NCI-H345 (cell line): ENCODE results near the gene DAPK1.

ENCODE experiments used
- DNase-seq: peaks from one replicate; lab custom pipeline; 2025; lab: John Stamatoyannopoulos, UW

DAPK1 gene

GRCh38 chr9:87643778-87644570, 146.3 kb downstream of the DAPK1 start:
- DNase-seq, result no peak

DNA sequence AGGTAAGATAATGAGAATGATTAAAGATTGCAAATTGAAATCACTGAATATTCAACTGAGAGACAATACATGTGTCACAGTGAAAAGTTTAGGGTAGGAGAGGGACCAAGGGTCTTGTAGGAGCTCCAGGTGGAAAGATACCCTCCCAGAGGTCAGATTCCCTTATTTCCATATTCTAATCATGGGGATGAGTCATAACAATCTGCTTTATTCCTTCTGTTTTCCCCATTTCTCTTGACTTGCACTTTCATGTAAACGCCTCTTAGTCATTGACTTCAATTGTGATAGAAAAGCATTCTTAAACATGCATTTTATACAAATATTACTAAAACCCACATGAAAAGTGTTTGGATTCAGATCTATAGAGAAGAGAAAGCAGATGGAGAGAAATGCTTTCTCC, 147.0 kb downstream of the DAPK1 start:
- no peak for DNase-seq

GRCh38 chr9:87646546-87646945, 148.9 kb downstream of the DAPK1 start:
- DNase-seq, result no peak

DNA sequence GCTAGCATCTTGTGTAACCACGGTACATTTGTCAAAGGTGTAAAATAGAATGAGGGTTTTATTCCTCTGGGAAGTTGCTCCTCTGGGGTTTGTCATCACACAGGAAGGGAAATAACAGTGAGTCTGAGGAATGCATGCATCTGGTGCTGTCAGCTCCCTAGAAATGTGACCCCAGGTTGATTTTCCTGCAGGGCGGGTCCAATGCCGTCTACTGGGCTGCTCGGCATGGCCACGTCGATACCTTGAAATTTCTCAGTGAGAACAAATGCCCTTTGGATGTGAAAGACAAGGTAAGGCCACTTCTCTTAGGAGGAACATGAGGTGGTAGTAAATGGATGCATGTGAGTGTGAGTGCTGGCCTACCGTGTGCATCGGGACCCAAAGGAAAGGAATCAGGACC, 149.4 kb downstream of the DAPK1 start:
- DNase-seq, result no peak

DNA sequence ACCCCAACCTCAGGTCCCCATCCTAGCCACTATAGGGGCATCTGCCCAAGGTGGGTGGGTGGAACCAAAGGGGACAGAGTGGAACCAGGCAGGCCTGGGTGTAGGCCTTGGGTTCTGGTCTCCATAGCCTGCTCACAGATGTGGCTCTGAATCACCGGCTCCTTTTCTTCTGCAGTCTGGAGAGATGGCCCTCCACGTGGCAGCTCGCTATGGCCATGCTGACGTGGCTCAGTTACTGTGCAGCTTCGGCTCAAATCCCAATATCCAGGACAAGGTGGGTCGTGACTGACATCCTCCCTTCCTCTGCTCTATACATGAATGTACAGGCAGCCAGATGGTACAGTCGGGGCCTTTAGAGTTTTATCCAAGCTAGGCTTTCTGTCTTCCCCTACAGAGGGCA, 150.9 kb downstream of the DAPK1 start:
- DNase-seq, result no peak

GRCh38 chr9:87650611-87651295, 153.1 kb downstream of the DAPK1 start:
- no peak for DNase-seq

DNA sequence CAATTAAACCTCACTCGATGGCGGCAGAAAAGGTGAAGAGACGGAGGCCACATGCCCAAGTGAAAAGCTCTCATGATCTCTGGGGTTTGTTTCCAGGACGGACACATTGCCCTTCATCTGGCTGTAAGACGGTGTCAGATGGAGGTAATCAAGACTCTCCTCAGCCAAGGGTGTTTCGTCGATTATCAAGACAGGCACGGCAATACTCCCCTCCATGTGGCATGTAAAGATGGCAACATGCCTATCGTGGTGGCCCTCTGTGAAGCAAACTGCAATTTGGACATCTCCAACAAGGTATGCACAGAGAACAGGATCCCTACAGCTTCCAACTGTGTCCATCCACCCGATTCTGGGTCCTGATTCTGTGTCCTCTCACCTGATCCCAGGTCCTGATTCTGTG, 153.8 kb downstream of the DAPK1 start:
- no peak for DNase-seq

GRCh38 chr9:87653941-87654340, 156.3 kb downstream of the DAPK1 start:
- DNase-seq, result no peak

DNA sequence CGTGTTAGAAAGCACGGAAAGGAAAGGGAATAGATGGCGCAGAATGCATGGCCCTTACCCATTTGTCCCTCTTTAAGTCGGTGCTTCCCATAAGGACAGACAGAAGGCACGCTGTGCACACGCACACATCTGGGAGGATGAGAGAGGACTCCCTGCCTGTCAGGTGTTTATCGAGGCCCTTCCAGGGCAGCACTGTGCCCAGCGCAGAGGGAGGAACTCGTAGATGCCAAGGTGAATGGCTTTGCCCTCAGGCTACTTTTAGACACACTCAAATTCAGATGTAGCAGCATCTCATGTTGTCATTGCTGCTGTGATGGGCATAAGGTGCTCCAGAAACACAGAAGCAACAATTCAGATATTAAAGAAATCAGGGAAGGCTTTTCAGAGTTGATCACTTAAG, 158.1 kb downstream of the DAPK1 start:
- no peak for DNase-seq

DNA sequence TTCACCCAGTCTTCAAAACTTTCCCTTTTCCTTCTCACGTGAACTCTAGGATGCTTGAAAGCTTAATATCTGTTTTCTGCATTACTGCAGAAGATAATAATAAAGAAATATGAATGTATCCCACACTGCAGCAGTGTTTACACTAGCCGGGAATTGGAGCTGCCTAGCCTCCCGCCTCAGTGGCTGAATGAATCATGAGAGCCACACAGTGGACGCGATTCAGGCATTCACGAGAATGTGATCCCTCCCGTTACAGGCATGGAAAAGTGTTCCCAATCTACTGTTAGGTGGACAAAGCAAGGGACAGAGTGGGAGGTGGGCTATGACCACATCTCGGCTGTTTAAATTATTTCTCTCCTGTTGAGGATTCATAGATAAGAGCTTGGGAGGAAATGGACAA, 158.8 kb downstream of the DAPK1 start:
- no peak for DNase-seq

- DNase-seq, result no peak
These were observed 159.5 kb downstream of the DAPK1 start for GRCh38 chr9:87657190-87657589.

GRCh38 chr9:87657893-87658292, 160.2 kb downstream of the DAPK1 start:
- no peak for DNase-seq

DNA sequence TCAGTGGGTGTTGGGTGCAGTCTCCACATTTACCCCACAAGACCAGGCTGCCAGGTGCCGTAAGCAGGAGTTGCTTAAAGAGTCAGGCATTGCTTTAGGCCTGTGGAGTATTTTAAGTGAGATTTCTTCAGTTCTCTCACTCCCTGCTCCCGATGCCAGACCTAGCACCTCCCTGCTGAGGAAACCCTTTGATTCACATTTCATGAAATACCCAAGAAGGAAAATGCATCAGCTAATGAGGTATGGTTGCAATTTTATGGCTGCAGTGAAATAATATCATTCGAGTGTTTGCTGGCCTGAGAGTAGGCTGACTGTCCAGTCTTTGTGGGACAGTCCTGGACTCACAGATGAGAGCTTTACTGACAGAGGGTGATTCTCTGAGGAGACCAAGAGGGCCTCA, 160.8 kb downstream of the DAPK1 start:
- no peak for DNase-seq

DNA sequence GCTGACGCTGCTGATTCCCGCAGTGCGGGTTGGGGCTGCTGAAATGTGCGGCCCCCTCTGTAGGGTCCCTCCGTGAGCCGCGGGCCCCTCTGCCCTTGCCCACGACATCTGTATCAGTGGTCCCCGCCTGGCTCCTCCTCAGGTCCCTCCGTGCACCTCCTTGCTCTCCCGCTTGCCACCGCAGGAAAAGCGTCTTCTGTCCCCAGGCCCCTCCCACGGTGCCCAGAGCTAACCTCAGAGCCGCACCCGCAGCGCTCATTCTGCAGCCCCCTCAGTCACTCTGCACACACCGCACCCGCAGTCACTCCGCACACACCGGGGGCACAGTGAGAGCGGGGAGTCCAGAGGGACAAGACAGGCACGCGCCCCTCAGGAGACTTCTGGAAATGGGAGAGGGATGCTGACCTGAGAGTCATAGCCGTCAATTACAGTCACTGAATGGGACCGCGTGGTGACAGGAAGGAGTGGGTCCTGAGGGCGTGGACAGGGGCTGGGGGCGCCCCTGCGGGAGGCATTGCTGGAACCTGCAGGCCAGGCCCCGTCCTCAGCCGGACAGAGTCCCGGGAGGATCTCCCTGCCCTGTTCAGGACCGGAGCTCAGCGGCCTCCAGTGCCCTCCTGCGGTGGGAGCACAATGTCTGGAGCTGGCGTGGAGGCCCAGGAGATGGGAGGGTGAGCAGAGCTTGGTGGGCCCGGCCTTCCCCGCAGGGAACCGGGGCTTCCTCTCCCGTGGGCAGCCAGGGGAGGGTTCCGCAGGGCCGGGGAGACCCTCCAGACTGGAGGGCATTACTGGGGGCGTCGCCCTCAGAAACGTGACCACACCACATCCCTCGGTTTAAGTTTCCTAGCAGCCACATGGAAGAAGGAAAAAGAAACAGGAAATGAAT, 162.1 kb downstream of the DAPK1 start:
- DNase-seq, result no peak

DNA sequence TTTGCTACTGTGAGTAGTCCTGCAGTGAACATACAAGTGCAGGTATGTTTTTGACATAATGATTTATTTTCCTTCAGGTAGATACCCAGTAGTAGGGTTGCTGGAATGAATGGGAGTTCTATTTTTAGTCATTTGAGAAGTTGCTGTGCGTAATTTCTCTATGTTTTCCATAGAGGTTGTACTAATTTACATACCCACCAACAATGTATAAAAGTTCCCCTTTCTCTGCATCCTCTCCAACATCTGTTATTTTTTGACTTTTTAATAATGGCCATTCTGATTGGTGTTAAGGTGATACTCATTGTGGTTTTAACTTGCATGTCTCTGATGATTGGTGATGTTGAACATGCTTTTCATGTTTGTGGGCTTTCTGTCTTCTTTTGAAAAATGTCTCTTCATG, 163.6 kb downstream of the DAPK1 start:
- no peak for DNase-seq

GRCh38 chr9:87662808-87663528, 165.3 kb downstream of the DAPK1 start:
- peak; percentile 48 for DNase-seq

- no peak for DNase-seq
These were observed 165.9 kb downstream of the DAPK1 start for GRCh38 chr9:87663556-87663955.

DNA sequence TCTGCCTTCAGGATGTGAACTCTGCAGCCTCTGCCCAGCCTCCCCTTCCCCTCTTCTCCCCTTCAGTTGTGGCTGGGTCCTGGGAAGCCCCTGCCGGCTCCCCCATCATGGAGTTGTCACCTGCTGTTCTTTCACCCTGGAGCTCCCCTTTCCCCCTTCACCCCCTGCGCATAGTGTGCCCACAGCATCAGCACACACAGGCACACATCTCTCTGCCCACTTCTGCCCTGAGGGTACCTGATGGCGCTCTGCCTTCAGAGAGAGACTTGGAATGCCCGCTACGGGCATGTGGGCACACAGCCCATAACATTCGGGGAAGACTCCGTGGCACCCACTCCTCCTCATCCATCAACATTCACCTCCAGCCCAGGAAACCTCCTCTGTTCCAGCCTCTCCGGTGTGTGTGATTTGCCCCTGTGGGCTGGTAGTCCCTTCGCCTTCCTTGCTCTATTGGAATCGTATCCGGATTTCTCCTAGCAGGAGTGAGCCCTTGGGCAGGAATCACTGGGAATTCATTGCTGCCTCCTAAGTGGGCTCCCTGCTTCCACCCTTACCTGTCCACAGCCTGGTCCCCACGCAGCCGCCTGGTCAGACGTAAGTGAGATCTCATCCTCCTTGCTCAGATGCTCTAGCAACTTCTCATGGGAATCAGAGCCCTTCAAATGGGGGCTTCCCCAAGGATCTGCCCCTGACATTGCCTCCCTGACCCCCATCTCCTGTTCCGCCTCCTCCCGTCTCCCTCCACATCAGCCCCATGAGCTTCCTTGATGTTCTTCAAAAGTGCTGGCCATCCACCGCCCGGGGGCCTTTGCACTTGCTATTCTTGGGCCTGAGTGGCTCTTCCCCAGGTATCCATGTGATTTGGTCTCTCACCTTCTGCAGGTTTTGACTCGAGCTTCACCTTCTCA, 166.7 kb downstream of the DAPK1 start:
- no peak for DNase-seq

DNA sequence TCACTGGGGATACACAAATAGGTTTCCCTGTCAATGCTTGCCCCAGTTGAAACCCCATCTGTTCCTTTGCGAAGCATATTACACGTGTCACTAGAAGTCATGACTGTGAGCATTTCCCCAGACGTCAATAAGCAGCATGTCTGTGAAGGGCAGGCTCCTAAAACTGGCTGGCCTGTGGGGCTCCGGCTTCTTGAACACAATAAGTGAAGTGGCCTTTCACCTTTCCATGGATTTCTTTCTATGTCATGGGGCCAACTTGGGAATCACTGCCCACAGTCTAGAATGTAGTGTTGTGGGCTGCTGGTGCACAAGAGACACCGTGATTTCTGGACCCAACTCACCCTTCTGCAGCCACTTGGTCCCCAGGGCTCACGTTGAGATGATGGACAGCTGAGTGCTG, 167.8 kb downstream of the DAPK1 start:
- DNase-seq, result no peak

- no peak for DNase-seq
These were observed 169.6 kb downstream of the DAPK1 start for GRCh38 chr9:87667164-87667738.

DNA sequence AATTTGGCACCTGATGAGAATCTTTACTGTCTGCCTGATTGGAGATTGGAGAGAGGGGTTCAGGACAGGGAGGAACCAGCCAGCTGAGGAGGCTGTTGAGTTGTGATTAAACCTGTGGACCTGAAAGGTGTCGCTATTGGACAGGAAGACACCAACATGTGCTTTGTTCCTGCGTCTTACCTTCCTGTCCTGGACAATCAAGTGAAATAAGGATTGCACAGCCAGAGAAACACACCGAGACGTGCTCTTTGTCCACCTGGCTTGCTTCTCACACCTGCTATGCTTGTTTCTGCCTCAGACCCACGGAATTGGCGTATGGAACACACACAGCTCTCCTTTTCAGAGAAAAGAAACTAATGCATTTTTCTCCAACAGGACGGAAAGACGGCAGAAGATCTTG, 170.6 kb downstream of the DAPK1 start:
- no peak for DNase-seq
